Colonic mucosa (tissue), 4 donors: ENCODE results near the gene CRADD. TPM values are rescaled to one million over a fixed set of nuclear protein-coding genes. Genes with fewer than 3 reads are reported as not detected.
"Not testable (repeated sequence)": the region's sequence is repeated elsewhere in the genome, so short reads cannot be mapped to it uniquely, and the experiment has no call there.

Experiments used
- DNase-seq: peaks from one replicate; pipeline ENCODE4 v3.0.0-alpha.2; 2020
- H3K27ac ChIP-seq: fragments of 200-600 bp; one replicate; pipeline ENCODE4 v1.8.0; 2021
- H3K27me3 ChIP-seq: fragments of 200-600 bp; one replicate; pipeline ENCODE4 v1.8.0; 2021
- H3K36me3 ChIP-seq: fragments of 200-600 bp; one replicate; pipeline ENCODE4 v1.8.0; 2021
- H3K4me1 ChIP-seq: fragments of 200-600 bp; one replicate; pipeline ENCODE4 v1.8.0; 2021; ENCODE audit warnings: mild to moderate bottlenecking
- H3K4me3 ChIP-seq: fragments of 200-600 bp; one replicate; pipeline ENCODE4 v1.8.0; 2021
- H3K9ac ChIP-seq, 2 donors: one replicate each; pipeline ENCODE4 v1.7.0; 2013; ENCODE audit warnings: control low read depth in 2 of 2, low read depth in 2 of 2, low read length in 2 of 2
- H3K9me3 ChIP-seq: fragments of 200-600 bp; one replicate; pipeline ENCODE4 v1.8.0; 2021
- CTCF ChIP-seq: fragments of 200-600 bp; IDR thresholded peaks from one replicate; pipeline ENCODE4 v1.8.0; 2022; ENCODE audit warnings: antibody characterized with exemption, mild to moderate bottlenecking
- intact Hi-C: fragments of 100-400 bp; cut with DNase I; formaldehyde crosslinking; loops from one replicate; pipeline ENCODE4 v1.14.1; 2022
- total RNA-seq, 2 donors: library from RNA; stranded (reverse); fragmentation: NEBNext Ultra II Directional in 1 of 2; extraction: Animal tissue kit (Norgen Biotek cat#: 25700) in 1 of 2; gene quantifications; one replicate each; pipeline ENCODE4 v1.2.1, GENCODE V29; 2021
- donor health status: healthy.
- donor health status: DM: no; HTN: no; CAD: no.
- donor health status: DM: no; HTN: no; CAD: no.

CRADD gene
- total RNA-seq, 2 donors from 2014 or later: 18.2 to 23.9 TPM

DNA sequence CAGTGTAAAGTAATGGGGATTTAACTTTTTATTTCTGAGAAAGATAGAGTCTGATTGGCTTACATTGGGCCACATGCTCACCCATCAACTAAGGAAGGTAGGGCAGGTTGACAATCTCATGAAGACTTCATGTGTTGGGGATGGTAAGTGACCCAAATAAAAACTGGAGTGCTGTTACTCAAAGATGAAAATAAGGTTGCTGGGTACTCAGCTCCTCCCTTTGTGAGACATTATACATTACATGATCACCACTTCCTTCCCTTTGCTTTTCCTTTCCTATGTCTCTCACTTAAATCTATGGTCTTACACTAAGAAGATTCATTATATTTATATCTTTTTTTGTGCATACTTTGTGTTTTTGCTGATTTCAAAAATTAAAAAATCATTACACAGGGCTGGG, 247.2 kb downstream of the CRADD start:
- TF ChIP-seq CTCF: no peak
- intact Hi-C loops: no loop called here

DNA sequence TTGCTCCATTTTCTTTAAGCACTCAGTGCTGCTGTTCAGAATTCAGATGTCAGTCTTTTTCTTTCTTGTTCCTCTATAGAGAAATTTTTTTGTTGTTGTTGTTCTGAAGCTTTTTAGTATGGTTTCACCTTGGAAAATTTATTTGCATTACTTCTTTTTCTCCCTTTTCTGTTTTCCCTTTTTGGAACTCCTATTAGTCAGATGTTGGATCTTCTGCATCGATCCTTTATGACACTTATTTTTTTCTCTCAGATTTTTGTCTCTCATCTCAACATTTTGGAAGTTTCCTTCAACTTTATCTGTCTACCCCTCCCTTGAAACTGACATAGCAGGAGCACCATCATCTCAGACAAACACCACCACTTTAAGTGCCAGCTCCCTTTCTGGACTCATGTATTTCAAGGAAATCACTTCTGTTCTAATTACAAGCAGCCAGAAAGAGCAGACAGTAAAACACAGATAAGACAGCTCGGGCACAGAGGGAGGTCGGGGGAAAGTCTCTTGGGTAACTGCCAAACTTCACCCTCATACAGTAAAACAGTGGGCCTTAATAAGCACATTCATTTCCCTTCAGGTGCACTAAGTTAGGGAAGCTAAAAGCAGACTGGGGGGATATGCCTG, 248.5 kb downstream of the CRADD start:
- no peaks in the 10 kb centered on the region for H3K4me1 ChIP-seq
- no peaks in the 10 kb centered on the region for H3K9me3 ChIP-seq
- no peak overlapping the region for H3K4me3 ChIP-seq
- TF ChIP-seq CTCF: no peak
- no peaks in the 10 kb centered on the region for H3K27me3 ChIP-seq
- no peak for DNase-seq
- H3K36me3 ChIP-seq: no peaks in the 10 kb centered on the region
- no peak overlapping the region for H3K27ac ChIP-seq
- no peak overlapping the region for H3K9ac ChIP-seq
- intact Hi-C loops: no loop called here

More for the DNA sequence above, 247.2 kb downstream of the CRADD start:
- no peak for DNase-seq
- Histone ChIP-seq H3K4me1 (no peaks in the 10 kb centered on the region), H3K9me3 (no peaks in the 10 kb centered on the region), H3K36me3 (no peaks in the 10 kb centered on the region), H3K27ac (no peak overlapping the region), H3K9ac (no peak overlapping the region), H3K4me3 (no peak overlapping the region), H3K27me3 (no peaks in the 10 kb centered on the region)

DNA sequence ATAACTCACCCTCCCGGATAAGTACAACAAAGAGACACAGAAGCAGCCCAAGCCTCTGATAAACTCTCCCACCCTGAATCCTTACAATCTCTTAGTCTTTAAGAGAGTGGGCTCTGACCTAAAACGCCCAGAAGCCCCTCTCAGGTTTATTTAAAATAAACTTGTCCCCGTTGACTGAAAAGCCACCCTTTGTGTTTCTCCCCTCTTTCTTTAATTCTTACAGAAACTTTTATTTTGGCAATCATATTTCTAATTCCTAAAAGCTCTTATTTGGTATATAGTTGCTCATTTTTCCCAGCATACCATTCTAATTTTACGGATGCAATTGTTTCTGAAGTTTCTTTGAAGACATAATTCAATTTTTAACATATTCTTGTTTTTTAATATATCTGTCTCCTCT, 249.1 kb downstream of the CRADD start:
- Histone ChIP-seq H3K9me3 (no peaks in the 10 kb centered on the region), H3K27me3 (no peaks in the 10 kb centered on the region), H3K36me3 (no peaks in the 10 kb centered on the region), H3K4me1 (no peaks in the 10 kb centered on the region), H3K9ac (no peak overlapping the region), H3K4me3 (no peak overlapping the region), H3K27ac (no peak overlapping the region)
- intact Hi-C loops: no loop called here
- DNase-seq: no peak
- no peak for TF ChIP-seq CTCF

DNA sequence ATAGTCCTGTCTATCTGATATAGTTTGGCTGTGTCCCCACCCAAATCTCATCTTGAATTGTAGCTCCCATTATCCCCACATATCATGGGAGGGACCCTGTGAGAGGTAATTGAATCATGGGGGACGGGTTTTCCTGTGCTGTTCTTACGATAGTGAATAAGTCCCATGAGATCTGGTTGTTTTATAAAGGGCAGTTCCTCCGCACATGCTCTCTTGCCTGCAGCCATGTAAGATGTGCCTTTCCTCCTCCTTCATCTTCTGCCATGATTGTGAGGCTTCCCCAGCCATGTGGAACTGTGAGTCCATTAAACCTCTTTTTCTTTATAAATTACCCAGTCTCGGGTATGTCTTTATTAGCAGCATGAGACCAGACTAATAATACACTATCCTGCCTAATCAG, 251.9 kb downstream of the CRADD start:
- DNase-seq, H3K4me3 ChIP-seq, intact Hi-C loops: not testable (repeated sequence)

DNA sequence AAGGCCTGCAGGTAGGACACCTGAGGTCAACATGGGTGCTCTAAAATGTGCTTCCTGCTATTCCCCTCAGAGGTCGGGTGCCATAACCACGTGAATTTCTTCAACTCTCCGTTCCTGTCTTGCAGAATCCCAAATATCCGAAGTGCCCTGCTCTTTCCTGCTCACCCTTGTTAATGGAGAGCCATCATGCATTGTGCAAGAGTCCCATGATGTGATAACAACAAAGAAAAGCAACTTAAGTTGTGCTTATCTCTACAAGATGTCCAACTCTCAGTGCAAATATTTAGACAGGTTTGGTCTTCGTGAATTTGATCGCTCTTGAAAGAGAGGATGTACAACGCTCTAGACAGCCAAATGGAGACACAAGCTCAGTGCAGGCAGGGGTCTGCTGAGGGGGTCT, 260.6 kb downstream of the CRADD start:
- DNase-seq: no peak
- H3K9me3 ChIP-seq: no peaks in the 10 kb centered on the region
- no peak overlapping the region for H3K27ac ChIP-seq
- no peaks in the 10 kb centered on the region for H3K4me1 ChIP-seq
- no peaks in the 10 kb centered on the region for H3K36me3 ChIP-seq
- intact Hi-C loops: no loop called here
- H3K27me3 ChIP-seq: no peaks in the 10 kb centered on the region
- no peak for TF ChIP-seq CTCF
- no peak overlapping the region for H3K9ac ChIP-seq
- no peak overlapping the region for H3K4me3 ChIP-seq

More for the DNA sequence above, 251.9 kb downstream of the CRADD start:
- not testable (repeated sequence) for H3K27ac ChIP-seq, H3K9ac ChIP-seq, H3K9me3 ChIP-seq, H3K36me3 ChIP-seq, H3K4me1 ChIP-seq, H3K27me3 ChIP-seq

GRCh38 chr12:93938317-93938716, 261.1 kb downstream of the CRADD start:
- no peaks in the 10 kb centered on the region for H3K9me3 ChIP-seq
- H3K4me1 ChIP-seq: no peaks in the 10 kb centered on the region
- H3K27ac ChIP-seq: no peak overlapping the region
- no peak overlapping the region for H3K9ac ChIP-seq
- TF ChIP-seq CTCF: no peak
- DNase-seq: no peak
- H3K4me3 ChIP-seq: no peak overlapping the region
- intact Hi-C loops: no loop called here
- H3K36me3 ChIP-seq: no peaks in the 10 kb centered on the region
- H3K27me3 ChIP-seq: no peaks in the 10 kb centered on the region
